Measurements from ENCODE around the gene OSBPL5.

The OSBPL5 gene

DNA sequence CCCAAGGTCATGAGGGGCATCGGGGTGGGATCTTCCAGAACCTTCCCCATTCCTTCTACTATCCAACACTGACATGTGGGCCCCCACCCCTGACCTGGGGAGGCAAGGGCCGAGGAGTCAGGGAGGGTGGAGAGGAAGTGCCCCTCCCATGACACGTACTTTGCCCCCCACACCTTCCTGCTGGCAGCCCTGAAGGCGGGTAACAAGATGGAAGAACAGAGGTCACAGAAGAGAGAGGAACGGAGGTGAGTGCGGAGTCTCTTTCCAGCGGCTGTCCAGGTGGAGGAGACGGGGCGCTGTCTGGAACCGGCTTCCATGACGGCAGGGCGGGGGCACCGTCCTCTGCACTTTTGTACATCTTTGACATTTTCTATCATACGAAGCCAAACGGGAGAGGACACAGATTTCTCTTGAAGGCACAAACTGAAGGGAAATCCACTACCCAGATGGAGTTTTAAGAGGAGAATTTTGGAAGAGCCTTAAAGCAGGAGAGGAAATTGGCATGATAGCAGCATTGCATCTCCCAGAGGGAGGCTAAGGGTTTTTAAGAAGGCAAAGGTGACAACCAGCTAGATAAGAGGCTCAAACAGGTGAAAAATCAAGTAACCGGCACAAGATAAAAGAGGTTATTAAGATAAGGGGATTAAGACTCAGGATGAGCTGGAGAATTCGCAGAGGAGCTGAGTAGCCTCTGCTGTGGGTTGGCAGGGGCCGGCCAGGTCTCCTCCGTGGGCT, 16.7 kb downstream of the OSBPL5 start:
- no peak for DNase-seq

- DNase-seq = no peak
Observed at GRCh38 chr11:3147626-3148025, 17.5 kb downstream of the OSBPL5 start.

- no peak for DNase-seq
Observed at GRCh38 chr11:3147257-3147619, 17.9 kb downstream of the OSBPL5 start.

DNA sequence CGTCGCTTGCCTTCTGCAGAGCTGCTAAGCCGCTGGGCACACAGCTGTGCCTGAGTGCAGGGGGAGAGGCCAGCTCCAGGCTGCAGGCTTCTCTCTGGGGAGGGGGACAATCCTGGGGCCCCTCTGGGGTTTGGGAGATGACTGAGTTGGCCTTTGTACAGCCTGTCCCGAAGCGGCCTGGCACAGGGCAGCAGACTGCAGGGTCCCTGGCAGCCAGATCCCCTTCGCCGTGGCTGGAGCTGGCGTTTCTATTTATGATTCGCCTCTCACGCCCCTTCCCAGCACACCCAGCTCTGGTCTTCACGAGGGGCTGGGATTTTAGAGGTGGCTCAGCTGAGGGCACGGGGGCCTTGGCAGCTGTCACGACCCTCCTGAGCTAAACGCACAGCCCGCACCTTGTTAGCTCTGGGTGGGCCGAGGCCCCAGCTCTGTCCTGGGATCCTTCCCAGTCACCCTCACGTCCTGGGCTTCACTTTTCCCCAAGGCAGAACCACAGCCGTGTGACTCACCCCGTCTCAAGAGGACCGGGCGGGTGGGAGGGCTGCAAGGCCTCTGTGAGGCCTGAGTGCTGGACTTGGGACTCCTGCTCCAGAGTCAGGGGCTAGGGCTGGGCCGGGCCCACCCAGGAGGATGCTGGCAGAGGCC, 18.4 kb downstream of the OSBPL5 start:
- DNase-seq = no peak

- DNase-seq = no peak
Observed at GRCh38 chr11:3145206-3145520, 19.9 kb downstream of the OSBPL5 start.

GRCh38 chr11:3144296-3145205, 20.6 kb downstream of the OSBPL5 start:
- no peak for DNase-seq

DNA sequence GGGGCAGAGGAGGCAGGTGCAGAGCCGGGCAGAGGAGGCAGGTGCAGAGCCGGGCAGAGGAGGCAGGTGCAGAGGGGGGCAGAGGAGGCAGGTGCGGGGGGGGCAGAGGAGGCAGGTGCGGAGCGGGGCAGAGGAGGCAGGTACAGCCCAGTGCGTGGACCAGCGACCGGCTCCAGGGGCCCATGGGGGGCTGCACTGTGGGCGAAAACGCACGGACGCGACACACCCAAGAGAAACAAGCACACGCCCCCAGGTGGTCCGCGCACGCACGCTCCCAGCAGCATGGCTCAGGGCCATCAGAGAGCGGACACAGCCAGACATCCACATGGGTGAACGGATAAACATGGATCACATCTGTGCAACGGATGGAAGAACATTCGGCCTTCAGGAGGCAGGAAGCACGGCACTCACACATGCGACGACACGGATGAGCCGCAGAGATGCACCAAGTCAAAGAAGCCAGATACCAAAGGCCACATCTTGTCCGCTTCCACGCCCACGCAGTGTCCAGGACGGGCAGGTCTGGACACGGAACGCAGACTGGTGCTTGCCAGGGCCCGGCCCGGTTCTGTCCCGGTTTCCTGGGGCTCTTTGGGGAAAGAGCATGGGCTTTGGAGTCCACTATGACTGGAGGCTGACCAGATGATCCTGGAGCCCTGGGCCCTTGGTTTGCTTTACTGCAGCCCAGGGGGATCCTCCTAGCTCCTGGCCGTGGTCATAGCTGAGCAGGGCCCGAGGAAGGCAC, 21.8 kb downstream of the OSBPL5 start:
- no peak for DNase-seq

DNA sequence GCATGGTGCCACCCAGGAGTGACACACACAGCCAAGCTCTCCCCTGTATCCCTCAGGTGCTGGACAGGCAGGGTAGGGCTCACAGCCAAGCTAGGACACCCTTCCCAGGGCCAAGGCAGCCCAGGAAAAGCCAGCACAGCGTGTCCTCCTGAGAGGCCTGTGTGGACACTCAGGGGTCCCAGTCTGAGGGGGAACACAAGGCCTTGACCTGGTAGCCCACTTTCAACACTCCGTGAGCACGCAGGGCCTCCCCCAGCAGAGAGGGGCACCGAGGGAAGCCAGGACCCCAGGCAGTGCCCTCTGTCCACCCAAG, 24.9 kb downstream of the OSBPL5 start:
- DNase-seq = no peak

DNA sequence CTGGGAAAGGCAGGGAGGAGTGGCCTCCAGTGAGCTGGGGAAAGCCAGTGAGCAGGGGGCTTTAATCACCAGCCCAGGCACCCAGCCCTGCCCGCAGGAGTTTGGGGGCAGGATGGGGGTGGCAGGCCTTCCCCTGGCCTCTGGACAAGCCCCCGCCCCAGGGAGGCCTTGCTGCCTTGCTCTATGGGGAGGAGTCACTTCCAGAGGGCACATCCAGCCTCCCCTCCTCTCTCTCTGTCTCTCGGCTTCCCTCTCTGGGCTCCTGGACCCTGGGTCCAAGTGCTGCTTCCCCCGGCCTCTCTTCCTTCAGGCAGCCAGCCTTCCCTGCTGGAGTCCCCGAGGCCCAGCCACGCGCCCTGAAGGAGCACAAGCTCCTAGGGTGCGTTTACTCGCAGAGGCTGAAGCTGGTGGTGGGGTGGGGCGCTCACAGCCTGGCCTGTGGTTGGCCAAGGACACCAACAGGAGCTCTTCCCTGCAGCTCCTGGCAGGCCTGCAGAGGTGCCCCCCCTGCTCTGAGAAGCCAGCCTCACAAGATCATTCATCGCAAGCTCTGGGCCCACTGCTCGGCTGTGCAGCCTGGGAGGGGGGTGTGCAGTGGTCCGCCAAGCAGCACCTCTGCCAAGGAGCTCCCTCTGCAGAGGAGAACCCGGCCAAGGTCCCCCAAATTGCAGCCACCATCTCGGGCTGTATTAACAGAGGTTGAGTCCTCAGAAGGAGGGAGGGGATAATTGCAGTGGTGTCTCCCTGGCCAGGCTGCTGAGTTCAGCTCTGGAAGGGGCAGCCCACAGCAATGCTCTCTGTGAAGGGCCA, 25.4 kb downstream of the OSBPL5 start:
- no peak for DNase-seq

DNA sequence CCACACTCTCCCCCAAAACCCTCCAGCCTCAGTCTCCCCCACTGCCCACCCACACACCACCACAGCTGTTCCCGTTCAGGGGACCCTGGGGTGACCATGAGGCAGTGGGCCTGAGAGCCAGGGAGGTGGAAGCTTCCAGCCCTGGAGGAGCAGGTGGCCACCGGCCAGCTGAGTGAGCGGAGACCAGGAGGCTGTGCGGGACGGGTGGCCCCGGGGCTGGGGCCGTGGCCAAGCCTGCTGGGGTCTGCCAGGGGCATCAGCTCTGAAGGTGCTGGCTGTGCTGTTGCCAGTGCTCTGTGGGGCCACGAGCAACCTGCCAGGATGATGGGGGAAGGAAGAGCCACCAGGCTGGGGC, 26.0 kb downstream of the OSBPL5 start:
- no peak for DNase-seq

GRCh38 chr11:3138178-3139085, 26.7 kb downstream of the OSBPL5 start:
- DNase-seq = no peak

- no peak for DNase-seq
Observed at GRCh38 chr11:3137486-3138177, 27.5 kb downstream of the OSBPL5 start.

- no peak for DNase-seq
Observed at GRCh38 chr11:3136546-3137455, 28.3 kb downstream of the OSBPL5 start.

DNA sequence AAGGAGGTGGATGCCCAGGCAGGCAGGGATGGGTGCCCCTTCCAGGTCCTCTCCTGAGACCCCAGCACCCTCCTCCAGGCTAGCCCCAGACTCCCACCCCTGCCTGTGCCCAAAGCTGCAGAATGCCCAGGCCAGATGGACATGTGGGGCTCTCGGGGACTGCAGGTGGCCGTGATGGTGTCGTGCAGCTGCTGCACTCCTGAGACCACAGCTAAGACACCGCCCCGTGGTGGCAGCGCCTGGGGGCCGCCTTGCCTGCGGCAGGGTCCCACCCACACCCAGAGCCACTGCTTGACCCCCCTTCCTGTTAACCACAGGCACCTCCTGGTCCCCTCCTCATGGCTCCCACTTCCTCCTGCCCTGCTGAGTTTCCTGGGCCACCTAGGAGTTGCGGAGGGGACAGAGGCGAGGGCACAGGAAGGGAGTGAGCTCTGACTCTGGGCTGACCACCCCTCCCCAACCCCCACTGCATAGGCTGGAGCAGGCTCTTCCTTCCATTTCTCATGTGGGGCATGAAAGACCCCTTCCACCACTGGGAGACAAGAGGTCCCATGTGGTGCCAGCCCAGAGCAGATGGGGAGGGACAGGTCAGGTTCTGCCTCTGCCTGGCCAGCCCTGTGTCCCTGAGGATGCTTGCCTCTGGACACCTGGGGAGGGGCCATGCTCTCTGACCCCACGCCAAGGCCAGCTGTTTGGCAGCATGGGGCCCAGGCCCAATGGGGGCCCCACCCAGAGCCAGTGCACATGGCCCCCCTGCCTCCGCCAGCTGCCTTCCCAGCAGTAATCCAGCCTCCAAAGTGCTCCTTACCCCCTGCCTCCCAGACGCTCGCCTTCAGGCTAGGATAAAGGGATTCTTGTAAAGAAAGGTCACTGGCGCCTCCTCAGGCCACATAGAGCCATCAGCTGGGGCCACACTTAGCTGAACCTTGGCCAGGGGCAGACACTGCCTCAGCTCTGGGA, 29.3 kb downstream of the OSBPL5 start:
- DNase-seq = no peak

DNA sequence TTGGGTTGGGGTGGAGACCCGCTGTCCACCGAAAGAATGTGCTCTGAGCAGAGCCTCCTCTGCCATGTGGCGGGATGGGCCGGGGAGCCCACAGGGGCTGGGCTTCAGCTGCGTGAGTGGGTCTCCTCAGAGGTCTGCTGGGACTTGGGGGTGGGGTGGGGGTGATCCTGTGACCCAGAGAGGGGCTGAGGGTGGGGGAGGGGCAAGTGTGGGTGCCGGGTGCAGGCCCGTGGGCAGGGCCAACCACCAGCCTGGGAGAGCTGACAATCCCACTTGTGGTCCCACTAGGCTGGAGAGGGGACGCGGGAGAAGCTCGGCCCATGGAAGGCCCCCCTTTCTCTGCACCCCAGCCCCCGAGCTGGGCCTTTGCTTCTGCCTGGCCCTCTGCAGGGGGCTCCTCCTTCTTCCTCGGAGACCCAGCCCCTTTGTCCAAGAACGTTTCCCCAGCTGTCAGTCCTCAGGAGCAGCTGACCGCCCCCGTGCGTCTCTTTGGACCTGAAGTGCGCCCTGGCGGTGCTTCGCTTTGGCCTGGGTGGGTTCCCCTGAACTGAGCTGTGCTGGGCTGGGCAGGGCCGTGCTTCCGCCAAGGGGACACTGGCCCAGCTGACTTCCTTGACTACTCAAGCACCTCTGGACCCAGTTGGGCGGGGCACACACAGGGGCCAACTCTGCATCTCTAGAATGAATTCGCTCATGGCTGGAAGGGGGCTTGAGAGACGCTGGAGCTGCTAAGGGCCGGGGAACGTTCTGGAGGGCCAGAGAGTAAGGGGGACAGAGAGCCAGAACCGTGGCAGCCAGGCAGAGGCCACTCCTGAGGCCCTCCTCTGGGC, 30.2 kb downstream of the OSBPL5 start:
- no peak for DNase-seq

DNA sequence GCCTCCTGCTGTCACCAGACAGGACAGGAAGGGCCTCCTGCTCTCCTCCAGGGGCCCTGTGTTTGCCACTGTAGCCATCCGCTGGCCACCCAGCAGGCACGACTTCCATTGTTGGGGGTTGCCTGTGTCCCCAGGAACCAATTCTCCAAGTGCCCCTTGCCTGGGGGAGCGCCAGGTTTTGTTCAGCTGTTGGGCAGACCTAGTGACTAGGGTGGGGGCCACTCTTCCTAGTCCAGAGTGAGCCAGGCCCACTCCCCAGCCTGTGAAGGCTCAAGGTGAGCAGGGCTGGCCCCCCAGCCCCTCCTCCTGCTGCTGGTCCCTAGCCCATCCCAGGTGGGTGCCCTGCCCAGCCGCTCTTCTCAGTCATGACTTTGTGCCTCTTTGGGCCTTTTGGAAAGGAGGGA, 30.9 kb downstream of the OSBPL5 start:
- no peak for DNase-seq

All from GOT3 (cell line).